Esophagus muscularis mucosa (tissue), 4 donors: ENCODE measurements around the gene FLNA.

Experiments
- CTCF ChIP-seq, 3 experiments: fragments of 200-600 bp in 2 of 3; fragments of 450-650 bp in 1 of 3; sonication (generic) in 2 of 3; IDR thresholded peaks; one replicate each; pipeline ENCODE4 v1.5.1; 2017 to 2019; ENCODE audit warnings: antibody characterized with exemption in 3 of 3, mild to moderate bottlenecking in 2 of 3, moderate library complexity in 1 of 3
- EP300 ChIP-seq: sonication (generic); formaldehyde crosslinking; IDR thresholded peaks from one replicate; pipeline ENCODE4 v1.6.1; 2017; ENCODE audit warnings: antibody characterized with exemption
- POLR2A ChIP-seq: fragments of 450-650 bp; IDR thresholded peaks from one replicate; pipeline ENCODE4 v1.6.1; 2017; ENCODE audit warnings: antibody characterized with exemption, moderate library complexity, mild to moderate bottlenecking, low read depth
- POLR2AphosphoS5 ChIP-seq, 2 donors: sonication (generic); formaldehyde crosslinking; IDR thresholded peaks; one replicate each; pipeline ENCODE4 v1.6.1; 2017; ENCODE audit warnings: antibody characterized with exemption in 2 of 2

- TF ChIP-seq EP300: no peak
- TF ChIP-seq CTCF (IDR thresholded peaks at IDR 0.05): no peak
- no peak for TF ChIP-seq POLR2A
- no peak for TF ChIP-seq POLR2AphosphoS5 (IDR thresholded peaks at IDR 0.05)
These were observed 34.3 kb upstream of the FLNA start for GRCh38 chrX:154408659-154409221.
